Thyroid gland (tissue), 4 donors: ENCODE data around the gene MRPL43. TPM values are rescaled to one million over a fixed set of nuclear protein-coding genes. Genes with fewer than 3 reads are reported as not detected.

Experiments used
- DNase-seq, 2 donors: peaks; one replicate each; pipeline ENCODE4 v3.0.0-alpha.2; 2019
- H3K27ac ChIP-seq, 3 donors: fragments of 200-600 bp; sonication (generic); 1 replicate in 2 of 3; 2 replicates in 1 of 3; pipeline ENCODE4 v1.5.1; 2016 to 2019; ENCODE audit warnings: mild to moderate bottlenecking in 1 of 3, moderate library complexity in 1 of 3
- H3K27me3 ChIP-seq: fragments of 200-600 bp; sonication (generic); one replicate; pipeline ENCODE4 v1.5.1; 2019
- H3K36me3 ChIP-seq, 2 donors: fragments of 200-600 bp; sonication (generic); one replicate each; pipeline ENCODE4 v1.5.1; 2016 to 2019
- H3K4me1 ChIP-seq, 2 donors: fragments of 200-600 bp; sonication (generic); one replicate each; pipeline ENCODE4 v1.5.1; 2017 to 2019
- H3K4me3 ChIP-seq, 3 donors: fragments of 200-600 bp; sonication (generic); replicated peaks in 1 of 3; 1 replicate in 2 of 3; 2 replicates in 1 of 3; pipeline ENCODE4 v1.5.1; 2016; ENCODE audit warnings: mild to moderate bottlenecking in 1 of 3
- H3K9me3 ChIP-seq: fragments of 200-600 bp; sonication (generic); one replicate; pipeline ENCODE4 v1.5.1; 2017
- POLR2A ChIP-seq, 2 donors: fragments of 450-650 bp; IDR thresholded peaks; one replicate each; pipeline ENCODE4 v1.6.1; 2017; ENCODE audit warnings: antibody characterized with exemption in 2 of 2, mild to moderate bottlenecking in 2 of 2, moderate library complexity in 1 of 2
- WGBS, 2 donors: methylation state at CpG; one replicate each; pipeline ENCODE4 v1.1.5; 2017; 5-methylcytosine and 5-hydroxymethylcytosine counted together
- intact Hi-C: fragments of 100-400 bp; cut with DNase I; formaldehyde crosslinking; loops from one replicate; pipeline ENCODE4 v1.15.1; 2023
- total RNA-seq, 4 donors: library from RNA; depleted of rRNA; stranded (reverse); fragments of >200 nt; gene quantifications; one replicate each; pipeline ENCODE4 v1.2.3, GENCODE V29; 2016
- TF ChIP-seq, protein P1 (sequence below), 6 experiments: fragments of 200-600 bp in 3 of 6; fragments of 450-650 bp in 3 of 6; sonication (generic) in 3 of 6; IDR thresholded peaks; one replicate each; pipeline ENCODE4 v1.5.1; 2016 to 2019; ENCODE audit warnings: antibody characterized with exemption in 6 of 6, mild to moderate bottlenecking in 2 of 6, inconsistent platforms in 1 of 6, moderate library complexity in 1 of 6

Gene MRPL43
- total RNA-seq, 4 donors from 2014 or later: 86.1 to 178 (median 145) TPM

DNA sequence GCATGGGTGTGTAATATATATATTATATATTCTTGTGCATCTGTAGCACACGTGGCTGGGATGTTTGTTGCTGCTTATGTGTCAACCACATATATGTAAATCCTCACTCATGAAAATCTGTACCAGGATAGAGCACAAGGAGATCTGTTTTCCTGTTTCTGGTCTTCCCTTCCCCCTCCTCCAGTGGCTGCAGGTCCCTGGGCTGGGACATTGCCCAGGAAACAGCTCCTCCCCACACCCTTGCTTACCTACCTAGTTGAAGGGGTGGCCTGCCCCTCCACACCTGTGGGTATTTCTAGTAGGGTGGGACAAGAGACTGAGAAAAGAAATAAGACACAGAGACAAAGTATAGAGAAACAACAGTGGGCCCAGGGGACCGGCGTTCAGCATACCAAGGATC lies 46.0 kb upstream of the MRPL43 start:
- intact Hi-C loops: loop anchor here (5.0 kb wide), 1 partner anchor 34 kb away; no protein-coding TSS in a partner anchor
- Histone ChIP-seq H3K27ac (peak overlapping the region; percentile 94 to 99 (median 97)), H3K27me3 (no peaks in the 10 kb centered on the region), H3K36me3 (peaks cover 17 to 18% of the 10 kb centered on the region in 2 donors), H3K4me1 (peaks cover 22 to 36% of the 10 kb centered on the region in 2 donors), H3K9me3 (no peaks in the 10 kb centered on the region), H3K4me3 (peak overlapping the region in 1 of 3 donors; percentile 84)
- TF ChIP-seq, protein P1, sequence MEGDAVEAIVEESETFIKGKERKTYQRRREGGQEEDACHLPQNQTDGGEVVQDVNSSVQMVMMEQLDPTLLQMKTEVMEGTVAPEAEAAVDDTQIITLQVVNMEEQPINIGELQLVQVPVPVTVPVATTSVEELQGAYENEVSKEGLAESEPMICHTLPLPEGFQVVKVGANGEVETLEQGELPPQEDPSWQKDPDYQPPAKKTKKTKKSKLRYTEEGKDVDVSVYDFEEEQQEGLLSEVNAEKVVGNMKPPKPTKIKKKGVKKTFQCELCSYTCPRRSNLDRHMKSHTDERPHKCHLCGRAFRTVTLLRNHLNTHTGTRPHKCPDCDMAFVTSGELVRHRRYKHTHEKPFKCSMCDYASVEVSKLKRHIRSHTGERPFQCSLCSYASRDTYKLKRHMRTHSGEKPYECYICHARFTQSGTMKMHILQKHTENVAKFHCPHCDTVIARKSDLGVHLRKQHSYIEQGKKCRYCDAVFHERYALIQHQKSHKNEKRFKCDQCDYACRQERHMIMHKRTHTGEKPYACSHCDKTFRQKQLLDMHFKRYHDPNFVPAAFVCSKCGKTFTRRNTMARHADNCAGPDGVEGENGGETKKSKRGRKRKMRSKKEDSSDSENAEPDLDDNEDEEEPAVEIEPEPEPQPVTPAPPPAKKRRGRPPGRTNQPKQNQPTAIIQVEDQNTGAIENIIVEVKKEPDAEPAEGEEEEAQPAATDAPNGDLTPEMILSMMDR (IDR thresholded peaks at IDR 0.05): no peak
- TF ChIP-seq POLR2A (IDR thresholded peaks at IDR 0.05): no peak
- DNase-seq: no peak
- 79 to 80% methylated on average over 3 of the region's 3 CpGs for WGBS, 2 donors

DNA sequence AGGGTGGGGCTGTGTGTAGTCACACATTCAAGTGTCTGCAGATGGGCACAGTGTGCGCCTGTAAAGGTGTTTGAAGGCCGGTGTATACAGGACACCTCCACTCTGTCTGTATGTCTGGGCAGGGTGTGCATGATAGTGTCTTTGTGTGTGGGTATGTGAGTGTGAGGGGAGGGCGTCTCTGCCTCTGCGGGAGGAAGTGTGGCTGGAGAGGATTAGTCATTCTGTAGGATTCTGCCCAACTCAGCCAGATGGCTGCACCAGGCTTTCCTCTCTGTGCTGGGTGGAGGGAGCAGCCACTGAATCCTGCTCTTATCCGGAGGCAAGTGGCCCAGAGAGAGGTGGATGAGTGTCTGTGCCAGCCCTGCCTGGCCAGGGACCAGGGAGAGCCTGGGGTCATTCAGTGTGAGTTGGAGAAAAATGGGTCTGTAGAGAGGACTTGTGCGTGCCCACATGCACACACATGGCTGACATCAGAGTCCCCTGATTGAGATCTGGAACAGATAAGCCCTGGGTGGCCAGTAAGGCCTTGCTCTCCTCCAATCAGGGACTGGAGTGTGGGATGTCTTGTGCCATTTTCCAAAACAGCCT lies 45.4 kb upstream of the MRPL43 start:
- TF ChIP-seq POLR2A (IDR thresholded peaks at IDR 0.05): no peak
- TF ChIP-seq, protein P1 (IDR thresholded peaks at IDR 0.05): no peak
- Histone ChIP-seq H3K9me3 (no peaks in the 10 kb centered on the region), H3K27ac (peak overlapping the region; percentile 94 to 99 (median 97)), H3K36me3 (peaks cover 12 to 18% of the 10 kb centered on the region in 2 donors), H3K4me1 (peaks cover 22 to 36% of the 10 kb centered on the region in 2 donors), H3K27me3 (no peaks in the 10 kb centered on the region), H3K4me3 (peak overlapping the region; percentile 24 to 84 (median 66))
- 12 to 17% methylated on average over 6 of the region's 6 CpGs for WGBS, 2 donors
- intact Hi-C loops: loop anchor here (5.0 kb wide), 1 partner anchor 35 kb away; no protein-coding TSS in a partner anchor
- DNase-seq: peak; percentile 79 to 81

DNA sequence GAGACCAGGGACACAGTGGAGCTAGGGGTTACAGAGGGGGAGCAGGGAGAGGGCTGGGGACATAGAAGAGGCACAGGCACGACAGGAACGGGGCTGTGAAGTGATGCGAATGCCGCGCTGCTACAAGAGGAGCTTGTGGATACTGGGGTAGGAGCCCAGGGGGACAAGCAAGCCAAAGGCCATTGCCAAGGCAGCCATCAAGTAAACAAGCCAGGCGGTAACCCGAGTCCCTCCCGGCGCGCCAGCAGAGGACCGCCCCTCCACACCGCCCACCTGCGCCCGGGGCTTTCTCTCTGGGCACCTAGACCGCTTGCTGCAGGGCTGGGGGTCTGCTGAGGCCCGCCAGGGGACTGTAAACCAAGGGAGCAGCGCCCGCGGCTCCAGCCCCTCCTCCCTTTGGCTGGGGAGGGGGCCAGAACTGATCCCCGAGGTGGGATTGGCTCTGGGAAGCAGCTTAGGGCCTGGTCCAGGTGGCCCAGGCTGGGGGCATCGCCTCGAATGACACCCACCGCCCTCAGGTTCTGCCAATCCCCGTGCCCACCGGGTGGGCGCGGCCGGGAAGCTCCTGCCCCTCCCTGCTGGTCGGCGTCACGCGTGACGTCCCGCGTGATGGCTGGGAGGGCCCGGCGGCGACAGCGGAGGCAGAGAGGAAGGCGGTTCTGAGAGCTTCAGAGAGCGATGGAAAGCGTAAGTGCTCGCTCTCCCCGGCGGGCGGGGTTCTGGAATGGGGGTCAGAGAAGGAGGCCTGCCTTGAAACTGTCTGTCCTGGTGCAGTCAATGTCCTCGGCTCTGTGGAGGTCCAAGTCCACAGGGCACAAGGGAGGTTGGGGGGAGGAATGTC lies 44.7 kb upstream of the MRPL43 start:
- Histone ChIP-seq H3K4me3 (peak overlapping the region; percentile 24 to 84 (median 66)), H3K27me3 (no peaks in the 10 kb centered on the region), H3K36me3 (peaks cover 6 to 12% of the 10 kb centered on the region in 2 donors), H3K27ac (peak overlapping the region; percentile 94 to 99 (median 97)), H3K4me1 (peaks cover 22 to 36% of the 10 kb centered on the region in 2 donors), H3K9me3 (no peaks in the 10 kb centered on the region)
- 0% methylated on average over 11 to 42 of the region's 47 CpGs for WGBS, 2 donors
- TF ChIP-seq POLR2A (IDR thresholded peaks at IDR 0.05): peak; percentile 38 to 60
- TF ChIP-seq, protein P1 (IDR thresholded peaks at IDR 0.05): no peak
- DNase-seq: peak; percentile 75 to 79
- intact Hi-C loops: loop anchor here (5.0 kb wide), 1 partner anchor 35 kb away; no protein-coding TSS in a partner anchor

DNA sequence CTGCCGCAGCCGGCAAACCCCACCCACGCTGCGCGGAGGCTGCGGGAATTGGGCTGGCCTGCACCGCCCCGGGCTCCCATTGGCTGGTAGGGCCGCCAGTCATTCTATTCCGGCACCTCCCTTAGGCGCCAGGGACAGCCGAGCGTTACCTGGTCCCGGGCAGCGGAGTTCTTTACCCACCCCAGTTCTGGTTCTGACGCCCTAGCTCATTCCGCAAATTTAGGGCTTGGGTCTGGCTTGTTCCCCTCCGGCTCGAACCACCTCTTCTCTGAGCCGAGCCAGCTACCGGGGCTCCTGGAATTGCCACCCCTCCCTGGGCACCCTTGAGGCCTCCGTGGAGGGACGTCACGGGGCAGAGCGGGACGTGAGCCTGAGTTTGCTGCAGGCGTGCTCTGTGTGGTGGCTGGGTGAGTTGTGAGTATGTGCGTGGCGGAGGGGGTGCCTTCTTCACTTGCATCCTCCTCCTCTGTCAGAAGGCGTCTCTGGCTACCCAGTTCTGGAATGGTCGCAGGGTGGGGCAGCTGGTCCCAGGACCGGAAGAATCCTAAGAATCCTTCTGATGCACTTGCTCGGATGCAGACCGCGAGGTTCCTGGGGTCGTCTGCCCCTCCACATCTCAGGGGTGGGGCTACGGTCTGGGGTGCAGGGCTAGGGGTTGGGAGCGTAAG lies 44.0 kb upstream of the MRPL43 start, which contains the start of the genes PDZD7 and SFXN3:
TSS of gene PDZD7 (minus strand) at position 2 of the 668 bp plus-strand sequence. CDS start 910 bp downstream, outside the sequence.
TSS of gene SFXN3 (plus strand) at position 107 of the 668 bp plus-strand sequence. CDS start 3,461 bp downstream, outside the sequence.
- H3K27me3 ChIP-seq: no peaks in the 10 kb centered on the region
- H3K9me3 ChIP-seq: no peaks in the 10 kb centered on the region
- H3K4me3 ChIP-seq: peak within 1 kb of the TSS; percentile 24 to 84 (median 66)
- intact Hi-C loops: loop anchor here (5.0 kb wide), 1 partner anchor 36 kb away; no protein-coding TSS in a partner anchor
- WGBS, 2 donors: 0 to 1% methylated on average over 17 to 26 of the region's 38 CpGs
- H3K4me1 ChIP-seq: peaks cover 22 to 36% of the 10 kb centered on the region in 2 donors
- peak; percentile 95 to 96 for DNase-seq
- H3K27ac ChIP-seq: peak within 1 kb of the TSS; percentile 94 to 99 (median 97)
- peaks cover 0 to 4% of the 10 kb centered on the region in 2 donors for H3K36me3 ChIP-seq
- TF ChIP-seq POLR2A (IDR thresholded peaks at IDR 0.05): peak in 1 of 2 donors; percentile 70
- TF ChIP-seq, protein P1 (IDR thresholded peaks at IDR 0.05): no peak
